IMR-90 (cell line): ENCODE results near the gene INA. TPM values are rescaled to one million over a fixed set of nuclear protein-coding genes. Genes with fewer than 3 reads are reported as not detected.

ENCODE experiments used
- ATAC-seq: fragments of 200-7000 bp; cut with Tn5 transposase; 2 replicates; pipeline ENCODE4 v1.9.1; 2020; ENCODE audit warnings: low read depth, mild to moderate bottlenecking, moderate library complexity
- BruUV-seq: library from RNA; stranded (reverse); fragments of 400-500 nt; replicated peaks from 2 replicates; lab custom pipeline; 2021; lab: Mats Ljungman, UMichigan
- CTCF ChIA-PET: fragments of 300-600 bp; formaldehyde crosslinking; extraction: SDS; loops from one replicate; lab custom pipeline; 2021; ENCODE audit warnings: antibody characterized with exemption; lab: Yijun Ruan, JAX
- POLR2A ChIA-PET: fragments of 300-600 bp; sonication (Branson Sonifier 250); formaldehyde crosslinking; loops from one replicate; lab custom pipeline; 2022; ENCODE audit warnings: antibody characterized with exemption; ENCODE audit not compliant: unreplicated experiment; lab: Charles Lee
- DNase-seq: peaks from one replicate; pipeline ENCODE4 v3.0.0; 2013
- H2AFZ ChIP-seq: replicated peaks from 2 replicates; pipeline ENCODE3; 2013; ENCODE audit warnings: low read length, mild to moderate bottlenecking; ENCODE audit not compliant: poor library complexity
- H2AK5ac ChIP-seq: 2 replicates; pipeline ENCODE4 v1.6.1; 2013; ENCODE audit warnings: low read depth, low read length, inconsistent platforms
- H2AK9ac ChIP-seq: replicated peaks from 2 replicates; pipeline ENCODE3; 2013; ENCODE audit warnings: mild to moderate bottlenecking, low read depth, low read length, moderate library complexity; ENCODE audit not compliant: poor library complexity
- H2BK120ac ChIP-seq: 2 replicates; pipeline ENCODE4 v1.6.1; 2013; ENCODE audit warnings: low read depth, low read length, inconsistent platforms
- H2BK15ac ChIP-seq: 3 replicates; pipeline ENCODE4 v1.6.1; 2013; ENCODE audit warnings: low read depth, low read length, inconsistent platforms
- H2BK20ac ChIP-seq: 2 replicates; pipeline ENCODE4 v1.6.1; 2013; ENCODE audit warnings: low read depth, mild to moderate bottlenecking, inconsistent platforms, low read length, moderate library complexity
- H2BK5ac ChIP-seq: 2 replicates; pipeline ENCODE4 v1.6.1; 2013; ENCODE audit warnings: mild to moderate bottlenecking, low read depth, low read length, inconsistent platforms; ENCODE audit not compliant: poor library complexity, severe bottlenecking
- H3K14ac ChIP-seq: replicated peaks from 2 replicates; pipeline ENCODE4 v1.6.1; 2013; ENCODE audit warnings: low read depth, low read length, inconsistent platforms
- H3K18ac ChIP-seq: 2 replicates; pipeline ENCODE4 v1.6.1; 2013; ENCODE audit warnings: low read depth, low read length, control low read depth
- H3K23ac ChIP-seq: 2 replicates; pipeline ENCODE4 v1.6.1; 2013; ENCODE audit warnings: low read depth, low read length, inconsistent platforms
- H3K27ac ChIP-seq: 2 replicates; pipeline ENCODE4 v1.5.1; 2013; ENCODE audit warnings: mild to moderate bottlenecking, control low read depth, low read length; ENCODE audit not compliant: insufficient read depth
- H3K27me3 ChIP-seq: 2 replicates; pipeline ENCODE4 v1.6.1; 2013; ENCODE audit warnings: low read length; ENCODE audit not compliant: control insufficient read depth, insufficient read depth
- H3K36me3 ChIP-seq: 2 replicates; pipeline ENCODE4 v1.6.1; 2013; ENCODE audit warnings: low read length, mixed read lengths; ENCODE audit not compliant: control insufficient read depth, insufficient read depth
- H3K4ac ChIP-seq: 2 replicates; pipeline ENCODE4 v1.6.1; 2013; ENCODE audit warnings: low read depth, low read length, inconsistent platforms
- H3K4me1 ChIP-seq: 2 replicates; pipeline ENCODE4 v1.6.1; 2013; ENCODE audit warnings: low read length, mixed read lengths; ENCODE audit not compliant: control insufficient read depth, insufficient read depth
- H3K4me2 ChIP-seq: 2 replicates; pipeline ENCODE4 v1.6.1; 2013; ENCODE audit warnings: low read depth, mild to moderate bottlenecking, control low read depth, low read length, moderate library complexity
- H3K4me3 ChIP-seq: 2 replicates; pipeline ENCODE4 v1.5.1; 2013; ENCODE audit warnings: low read depth, mild to moderate bottlenecking, control low read depth, low read length, moderate library complexity; ENCODE audit not compliant: insufficient read depth
- H3K56ac ChIP-seq: 2 replicates; pipeline ENCODE4 v1.6.1; 2013; ENCODE audit warnings: low read length, inconsistent platforms; ENCODE audit not compliant: insufficient read depth; ENCODE audit errors: extremely low read depth
- H3K79me1 ChIP-seq, 2 experiments: 2 replicates each; pipeline ENCODE4 v1.6.1; 2013; ENCODE audit warnings: low read length in 2 of 2, inconsistent platforms in 1 of 2, low read depth in 1 of 2
- H3K9ac ChIP-seq: 2 replicates; pipeline ENCODE4 v1.6.1; 2013; ENCODE audit warnings: low read depth, low read length, control low read depth
- H3K9me1 ChIP-seq: 2 replicates; pipeline ENCODE4 v1.6.1; 2013; ENCODE audit warnings: low read length, inconsistent platforms; ENCODE audit not compliant: insufficient read depth
- H3K9me3 ChIP-seq: 2 replicates; pipeline ENCODE4 v1.6.1; 2013; ENCODE audit warnings: low read length; ENCODE audit not compliant: control insufficient read depth, insufficient read depth
- H4K20me1 ChIP-seq: 2 replicates; pipeline ENCODE4 v1.6.1; 2013; ENCODE audit warnings: low read length, inconsistent platforms; ENCODE audit not compliant: insufficient read depth
- H4K5ac ChIP-seq: 2 replicates; pipeline ENCODE4 v1.6.1; 2013; ENCODE audit warnings: mild to moderate bottlenecking, low read depth, low read length, control low read depth
- H4K8ac ChIP-seq, 2 experiments: 2 replicates each; pipeline ENCODE4 v1.6.1; 2013; ENCODE audit warnings: low read depth in 2 of 2, low read length in 2 of 2, control low read depth in 1 of 2, inconsistent platforms in 1 of 2
- H4K91ac ChIP-seq: 2 replicates; pipeline ENCODE4 v1.6.1; 2013; ENCODE audit warnings: low read depth, low read length, inconsistent platforms; ENCODE audit not compliant: insufficient read depth
- MAFK ChIP-seq: IDR thresholded peaks from 2 replicates; pipeline ENCODE4 v1.6.1; 2012; ENCODE audit warnings: low read depth, low read length, improper control_type of control experiment
- MAZ ChIP-seq: IDR thresholded peaks from 2 replicates; pipeline ENCODE4 v1.6.1; 2012; ENCODE audit warnings: low read depth, mild to moderate bottlenecking, low read length, improper control_type of control experiment, moderate library complexity, borderline replicate concordance
- RCOR1 ChIP-seq: IDR thresholded peaks from 2 replicates; pipeline ENCODE4 v1.6.1; 2012; ENCODE audit warnings: mild to moderate bottlenecking, low read length, improper control_type of control experiment; ENCODE audit not compliant: insufficient replicate concordance
- WGBS, 2 experiments: methylation state at CpG; one replicate each; pipeline versions ENCODE4 v1.1.5 to v1.1.7; 2013; ENCODE audit warnings: missing lambda C conversion rate in 2 of 2; ENCODE audit not compliant: insufficient read length in 1 of 2; ENCODE audit errors: extremely low coverage in 2 of 2; 5-methylcytosine and 5-hydroxymethylcytosine counted together
- dilution Hi-C: fragments of 300-500 bp; cut with HindIII; formaldehyde crosslinking; loops from one replicate; pipeline ENCODE4 v1.14.3; 2018; ENCODE audit warnings: low sequenced_read_pairs; ENCODE audit not compliant: unreplicated experiment
- in situ Hi-C: fragments of 300-500 bp; cut with MboI; formaldehyde crosslinking; loops from 3 replicates; pipeline ENCODE4 v1.14.3; 2019; ENCODE audit warnings: low sequenced_read_pairs, inconsistent platforms, mixed read lengths
- intact Hi-C: fragments of 100-400 bp; cut with micrococcal nuclease; formaldehyde crosslinking; loops from 2 replicates; pipeline ENCODE4 v1.10.0; 2022
- polyA plus RNA-seq, 3 experiments: library from polyadenylated mRNA; depleted of rRNA; stranded (reverse); fragments of >200 nt; gene quantifications; 2 replicates each; pipeline ENCODE4 v1.2.3, GENCODE V29; 2012; ENCODE audit warnings: low replicate concordance in 1 of 3
- total RNA-seq: library from RNA; depleted of rRNA; stranded (reverse); fragments of >200 nt; gene quantifications from 2 replicates; pipeline ENCODE4 v1.2.3, GENCODE V29; 2012

Gene INA
- total and polyA plus RNA-seq, 2 of the 4 experiments (the other 2 are of a cell fraction), result 4.5 to 7.5 TPM

- TF ChIP-seq MAZ (no peak), RCOR1 (no peak), MAFK (no peak)
- Histone ChIP-seq H4K91ac (no peak overlapping the region), H3K4me3 (no peak overlapping the region), H3K9ac (no peak overlapping the region), H2BK15ac (no peak overlapping the region), H2BK20ac (no peak overlapping the region), H3K27me3 (no peaks in the 10 kb centered on the region), H3K27ac (no peak overlapping the region), H4K5ac (no peak overlapping the region), H3K23ac (no peak overlapping the region), H3K18ac (no peak overlapping the region), H2AFZ (no peak overlapping the region), H2BK5ac (no peak overlapping the region), H3K79me1 (no peaks in the 10 kb centered on the region), H4K8ac (no peak overlapping the region), H2BK120ac (no peak overlapping the region), H2AK5ac (no peak overlapping the region), H3K4me1 (no peaks in the 10 kb centered on the region), H4K20me1 (no peaks in the 10 kb centered on the region), H3K36me3 (no peaks in the 10 kb centered on the region), H3K4me2 (no peak overlapping the region), H3K56ac (no peak overlapping the region), H3K9me1 (0 out of 2 replicates have a peak, but pooled peaks cover 3% of the 10 kb centered on the region), H3K14ac (no peak overlapping the region), H3K4ac (no peak overlapping the region), H2AK9ac (no peak overlapping the region), H3K9me3 (no peaks in the 10 kb centered on the region)
- no peak for DNase-seq
- dilution Hi-C loops, result no loop called here
- no peak for ATAC-seq
- ChIA-PET CTCF (no interaction called here), POLR2A (no interaction called here)
- no TSS peak for BruUV-seq
- in situ Hi-C loops, result no loop called here
- intact Hi-C loops, result no loop called here
- WGBS, 2 experiments, result 0% methylated on average over 1 of the region's 3 CpGs; no CpG with 5 or more reads in 1 of the 2 experiments
Measured at GRCh38 chr10:103254113-103254512, 22.8 kb upstream of the INA start.
